H54 (cell line): ENCODE measurements around the gene PCDHB15.
"Not testable (repeated sequence)": the region's sequence is repeated elsewhere in the genome, so short reads cannot be mapped to it uniquely, and the experiment has no call there.

ENCODE experiments used
- DNase-seq: peaks from one replicate; pipeline ENCODE4 v3.0.0; 2011; ENCODE audit warnings: low spot score, mixed read lengths; ENCODE audit not compliant: insufficient read length
- FAIRE-seq: peaks from 3 replicates; lab custom pipeline; 2011; peaks lifted over from hg19 to GRCh38; lab: Jason Lieb, UNC
- POLR2A ChIP-seq: IDR thresholded peaks from 2 replicates; pipeline ENCODE4 v1.6.1; 2011; ENCODE audit warnings: low read depth, mild to moderate bottlenecking, low read length

The PCDHB15 gene

DNA sequence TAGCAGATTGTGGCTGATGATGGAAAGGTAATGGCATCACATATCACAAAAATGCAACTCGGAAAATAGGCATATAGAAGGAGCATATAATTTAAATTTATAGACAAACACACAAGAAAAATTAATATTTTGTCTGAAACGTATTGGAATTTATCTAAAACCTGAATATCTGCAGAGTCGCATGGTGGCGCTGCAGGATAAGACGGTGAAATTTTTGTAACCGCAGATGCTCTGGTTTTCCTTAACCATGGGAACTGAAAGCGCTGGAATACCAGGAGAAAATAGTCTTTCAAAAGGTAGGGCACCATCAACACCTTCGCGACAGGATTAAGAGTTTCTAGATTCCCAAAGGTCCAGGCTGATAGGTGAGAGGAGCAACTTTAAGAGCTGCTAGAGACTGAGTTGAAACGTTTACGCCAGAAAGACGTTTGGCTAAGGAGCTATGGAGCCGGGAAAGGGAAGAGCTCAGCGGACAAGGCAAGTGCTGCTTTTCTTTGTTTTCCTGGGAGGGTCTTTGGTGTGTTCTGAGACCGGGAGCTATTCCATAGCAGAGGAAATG, 11.0 kb upstream of the PCDHB15 start:
- no peak for FAIRE-seq

DNA sequence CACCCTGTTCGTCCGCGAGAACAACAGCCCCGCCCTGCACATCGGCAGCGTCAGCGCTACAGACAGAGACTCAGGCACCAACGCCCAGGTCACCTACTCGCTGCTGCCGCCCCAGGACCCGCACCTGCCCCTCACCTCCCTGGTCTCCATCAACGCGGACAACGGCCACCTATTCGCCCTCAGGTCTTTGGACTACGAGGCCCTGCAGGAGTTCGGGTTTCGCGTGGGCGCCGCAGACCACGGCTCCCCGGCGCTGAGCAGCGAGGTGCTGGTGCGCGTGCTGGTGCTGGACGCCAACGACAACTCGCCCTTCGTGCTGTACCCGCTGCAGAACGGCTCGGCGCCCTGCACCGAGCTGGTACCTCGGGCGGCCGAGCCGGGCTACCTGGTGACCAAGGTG, 9.3 kb upstream of the PCDHB15 start:
- not testable (repeated sequence) for FAIRE-seq, DNase-seq

More for the DNA sequence above, 11.0 kb upstream of the PCDHB15 start:
- no peak for TF ChIP-seq POLR2A
- no peak for DNase-seq

DNA sequence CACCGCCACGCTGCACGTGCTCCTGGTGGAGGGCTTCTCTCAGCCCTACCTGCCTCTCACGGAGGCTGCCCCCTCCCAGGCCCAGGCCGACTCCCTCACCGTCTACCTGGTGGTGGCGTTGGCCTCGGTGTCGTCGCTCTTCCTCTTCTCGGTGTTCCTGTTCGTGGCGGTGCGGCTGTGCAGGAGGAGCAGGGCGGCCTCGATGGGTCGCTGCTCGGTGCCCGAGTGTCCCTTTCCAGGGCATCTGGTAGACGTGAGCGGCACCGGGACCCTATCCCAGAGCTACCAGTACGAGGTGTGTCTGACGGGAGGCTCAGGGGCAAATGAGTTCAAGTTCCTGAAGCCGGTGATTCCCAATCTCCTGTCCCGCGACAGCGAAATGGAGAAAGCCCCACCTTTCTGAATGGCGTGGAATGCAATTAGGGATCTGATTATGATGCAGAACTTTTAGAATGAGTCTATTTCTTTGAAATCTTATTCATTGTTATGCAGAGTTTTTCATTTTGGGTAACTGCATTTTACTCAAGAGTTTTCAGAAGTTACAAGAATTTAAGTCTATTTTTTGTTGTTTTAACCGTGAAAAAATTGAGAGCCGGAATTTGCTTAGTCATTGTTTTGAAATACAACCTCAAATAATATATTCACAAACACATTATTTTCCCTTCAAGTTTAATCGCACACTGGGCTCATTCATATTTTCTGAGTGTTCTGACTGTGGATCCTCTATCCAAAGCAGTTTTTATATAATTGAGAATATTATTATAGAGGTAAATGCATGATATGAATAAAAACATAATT, 8.5 kb upstream of the PCDHB15 start:
- DNase-seq: no peak
- no peak for TF ChIP-seq POLR2A
- FAIRE-seq: no peak

- TF ChIP-seq POLR2A: no peak
- DNase-seq (no peak), FAIRE-seq (no peak)
Observed at GRCh38 chr5:141241496-141241895, 3.7 kb upstream of the PCDHB15 start.

DNA sequence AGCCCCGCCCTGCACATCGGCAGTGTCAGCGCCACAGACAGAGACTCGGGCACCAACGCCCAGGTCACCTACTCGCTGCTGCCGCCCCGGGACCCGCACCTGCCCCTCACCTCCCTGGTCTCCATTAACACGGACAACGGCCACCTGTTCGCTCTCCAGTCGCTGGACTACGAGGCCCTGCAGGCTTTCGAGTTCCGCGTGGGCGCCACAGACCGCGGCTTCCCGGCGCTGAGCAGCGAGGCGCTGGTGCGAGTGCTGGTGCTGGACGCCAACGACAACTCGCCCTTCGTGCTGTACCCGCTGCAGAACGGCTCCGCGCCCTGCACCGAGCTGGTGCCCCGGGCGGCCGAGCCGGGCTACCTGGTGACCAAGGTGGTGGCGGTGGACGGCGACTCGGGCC, 1.8 kb downstream of the PCDHB15 start:
- not testable (repeated sequence) for FAIRE-seq, DNase-seq

DNA sequence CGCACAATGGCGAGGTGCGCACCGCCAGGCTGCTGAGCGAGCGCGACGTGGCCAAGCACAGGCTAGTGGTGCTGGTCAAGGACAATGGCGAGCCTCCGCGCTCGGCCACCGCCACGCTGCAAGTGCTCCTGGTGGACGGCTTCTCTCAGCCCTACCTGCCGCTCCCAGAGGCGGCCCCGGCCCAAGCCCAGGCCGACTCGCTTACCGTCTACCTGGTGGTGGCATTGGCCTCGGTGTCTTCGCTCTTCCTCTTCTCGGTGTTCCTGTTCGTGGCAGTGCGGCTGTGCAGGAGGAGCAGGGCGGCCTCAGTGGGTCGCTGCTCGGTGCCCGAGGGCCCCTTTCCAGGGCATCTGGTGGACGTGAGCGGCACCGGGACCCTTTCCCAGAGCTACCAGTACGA, 2.2 kb downstream of the PCDHB15 start:
- not testable (repeated sequence) for FAIRE-seq, DNase-seq

DNA sequence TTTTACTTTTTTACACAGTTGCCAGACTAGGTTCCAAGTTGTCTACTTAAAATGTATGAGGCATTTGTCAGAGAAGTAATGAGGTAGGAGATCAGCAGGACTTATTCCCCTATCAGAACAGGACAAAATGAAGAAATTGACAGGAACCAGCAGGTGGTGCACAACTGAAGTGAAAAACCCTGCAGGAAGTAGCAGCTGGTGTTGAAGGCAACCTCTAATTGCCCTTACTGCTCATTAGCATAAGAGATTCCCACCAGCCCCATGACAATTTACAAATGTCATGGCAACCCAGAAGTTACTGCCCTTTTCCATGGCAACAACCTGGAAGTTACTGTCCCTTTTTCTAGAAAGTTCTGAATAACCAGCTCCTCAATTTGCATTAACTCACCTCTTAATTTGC, 5.4 kb downstream of the PCDHB15 start:
- no peak for TF ChIP-seq POLR2A
- FAIRE-seq (no peak), DNase-seq (no peak)

DNA sequence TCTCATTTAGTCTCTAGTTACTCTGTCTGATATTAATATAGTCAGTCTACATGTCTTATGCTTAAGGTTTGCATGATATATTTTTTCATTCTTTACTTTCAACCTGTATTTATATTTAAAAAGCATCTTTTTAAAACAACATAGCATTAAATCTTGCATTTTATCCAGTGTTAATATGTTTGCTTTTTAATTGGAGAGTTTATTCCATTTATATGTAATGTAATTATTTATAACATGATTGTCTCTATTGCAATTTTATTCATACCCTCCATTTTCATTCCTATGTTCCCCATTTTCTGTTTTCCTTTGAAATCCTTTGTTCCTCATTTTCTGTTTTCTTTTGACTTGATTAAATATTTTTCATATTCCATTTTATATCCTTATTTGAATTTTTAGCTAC, 13.3 kb downstream of the PCDHB15 start:
- TF ChIP-seq POLR2A: no peak
- no peak for DNase-seq
- FAIRE-seq: no peak

DNA sequence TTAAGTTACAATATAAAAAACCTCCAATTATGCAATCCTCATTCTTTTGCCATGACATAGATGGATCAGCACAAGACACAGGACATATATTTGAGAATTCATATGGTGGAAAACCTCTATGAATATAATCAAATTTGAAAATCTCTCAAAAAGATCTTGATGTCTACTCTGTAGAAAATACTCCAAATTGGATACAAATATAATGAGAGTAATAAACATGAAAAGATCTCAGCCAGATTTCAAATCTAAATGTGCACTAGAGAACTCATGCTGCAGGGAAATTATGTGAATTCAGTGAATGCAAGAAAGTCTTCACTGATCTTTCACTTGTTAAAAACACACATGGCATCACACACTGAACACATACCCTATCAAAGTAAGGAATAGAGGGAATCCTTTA, 13.8 kb downstream of the PCDHB15 start:
- FAIRE-seq (no peak), DNase-seq (no peak)
- TF ChIP-seq POLR2A: no peak

GRCh38 chr5:141260458-141261237, 15.5 kb downstream of the PCDHB15 start:
- no peak for TF ChIP-seq POLR2A
- DNase-seq (no peak), FAIRE-seq (no peak)

- FAIRE-seq: no peak
- DNase-seq: no peak
- no peak for TF ChIP-seq POLR2A
Observed at GRCh38 chr5:141261238-141261546, 16.0 kb downstream of the PCDHB15 start.

GRCh38 chr5:141269195-141269594, 24.0 kb downstream of the PCDHB15 start:
- no peak for TF ChIP-seq POLR2A
- no peak for DNase-seq
- FAIRE-seq: no peak

- TF ChIP-seq POLR2A: no peak
- no peak for FAIRE-seq
- no peak for DNase-seq
Observed at GRCh38 chr5:141272906-141273305, 27.7 kb downstream of the PCDHB15 start.

- TF ChIP-seq POLR2A: no peak
- DNase-seq (no peak), FAIRE-seq (no peak)
Observed at GRCh38 chr5:141298376-141298775, 53.2 kb downstream of the PCDHB15 start.
